Measurements from ENCODE around the gene TMEM176B.
A peak's percentile ranks its signal among the peaks of the same experiment; 100 is the strongest.

DNA sequence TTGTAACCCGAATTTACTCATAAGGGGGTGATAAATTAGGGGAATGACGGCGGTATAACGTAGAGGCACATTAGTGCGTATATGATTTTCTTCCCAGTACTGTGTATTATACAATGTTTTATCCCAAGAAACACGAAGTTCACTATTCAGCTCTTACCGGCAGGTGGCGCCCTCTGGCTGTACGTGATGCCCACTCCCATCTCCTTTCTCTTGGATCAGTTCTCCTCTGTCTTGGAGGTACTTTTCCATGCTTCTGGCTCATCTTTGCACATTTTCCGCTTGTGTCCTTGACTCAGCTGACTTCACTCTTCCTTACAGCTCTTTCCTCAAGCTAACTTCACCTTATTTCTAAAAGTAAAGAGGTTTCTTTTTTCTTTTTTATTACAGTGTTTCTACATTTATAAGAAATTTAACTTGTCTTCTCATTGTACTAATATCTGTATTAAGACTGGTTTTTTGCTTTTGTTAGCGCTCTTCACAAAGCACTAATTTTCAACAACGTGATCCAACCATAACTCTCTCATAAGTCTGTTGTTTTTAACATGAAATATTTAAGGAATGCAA, 21.3 kb downstream of the TMEM176B start:
- TF ChIP-seq FOXP1 (IDR thresholded peaks at IDR 0.05) (no peak), FOXP1 (CRISPR knock-in tag; IDR thresholded peaks at IDR 0.05) (no peak), ZNF552 (CRISPR knock-in tag; IDR thresholded peaks at IDR 0.05; ENCODE audit: borderline replicate concordance) (no peak), TP53 (CRISPR knock-in tag; conservative IDR thresholded peaks at IDR 0.05) (no peak), SMAD1 (CRISPR knock-in tag; IDR thresholded peaks at IDR 0.05; ENCODE audit: borderline replicate concordance, low read depth) (no peak), SRF (IDR thresholded peaks at IDR 0.05; ENCODE audit: low read depth, low read length) (no peak), CHD4 (IDR thresholded peaks at IDR 0.05; ENCODE audit: borderline replicate concordance, low read length) (no peak), FOXA1 (IDR thresholded peaks at IDR 0.05) (no peak), FOXA1 (CRISPR knock-in tag; IDR thresholded peaks at IDR 0.05) (no peak), ZFP91 (CRISPR knock-in tag; IDR thresholded peaks at IDR 0.05; ENCODE audit: borderline replicate concordance) (no peak), ZBTB21 (CRISPR knock-in tag; IDR thresholded peaks at IDR 0.05) (no peak), EP300 (IDR thresholded peaks at IDR 0.05; ENCODE audit: low read depth in 2 of 2, low read length in 2 of 2) (no peak), EP300 (CRISPR knock-in tag; IDR thresholded peaks at IDR 0.05; ENCODE audit: borderline replicate concordance) (no peak), KLF12 (CRISPR knock-in tag; IDR thresholded peaks at IDR 0.05; ENCODE audit: borderline replicate concordance) (no peak)
- TF ChIP-seq, protein P1, sequence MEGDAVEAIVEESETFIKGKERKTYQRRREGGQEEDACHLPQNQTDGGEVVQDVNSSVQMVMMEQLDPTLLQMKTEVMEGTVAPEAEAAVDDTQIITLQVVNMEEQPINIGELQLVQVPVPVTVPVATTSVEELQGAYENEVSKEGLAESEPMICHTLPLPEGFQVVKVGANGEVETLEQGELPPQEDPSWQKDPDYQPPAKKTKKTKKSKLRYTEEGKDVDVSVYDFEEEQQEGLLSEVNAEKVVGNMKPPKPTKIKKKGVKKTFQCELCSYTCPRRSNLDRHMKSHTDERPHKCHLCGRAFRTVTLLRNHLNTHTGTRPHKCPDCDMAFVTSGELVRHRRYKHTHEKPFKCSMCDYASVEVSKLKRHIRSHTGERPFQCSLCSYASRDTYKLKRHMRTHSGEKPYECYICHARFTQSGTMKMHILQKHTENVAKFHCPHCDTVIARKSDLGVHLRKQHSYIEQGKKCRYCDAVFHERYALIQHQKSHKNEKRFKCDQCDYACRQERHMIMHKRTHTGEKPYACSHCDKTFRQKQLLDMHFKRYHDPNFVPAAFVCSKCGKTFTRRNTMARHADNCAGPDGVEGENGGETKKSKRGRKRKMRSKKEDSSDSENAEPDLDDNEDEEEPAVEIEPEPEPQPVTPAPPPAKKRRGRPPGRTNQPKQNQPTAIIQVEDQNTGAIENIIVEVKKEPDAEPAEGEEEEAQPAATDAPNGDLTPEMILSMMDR (CRISPR knock-in tag; IDR thresholded peaks at IDR 0.05): peak; percentile 90
- TF ChIP-seq, protein P2, sequence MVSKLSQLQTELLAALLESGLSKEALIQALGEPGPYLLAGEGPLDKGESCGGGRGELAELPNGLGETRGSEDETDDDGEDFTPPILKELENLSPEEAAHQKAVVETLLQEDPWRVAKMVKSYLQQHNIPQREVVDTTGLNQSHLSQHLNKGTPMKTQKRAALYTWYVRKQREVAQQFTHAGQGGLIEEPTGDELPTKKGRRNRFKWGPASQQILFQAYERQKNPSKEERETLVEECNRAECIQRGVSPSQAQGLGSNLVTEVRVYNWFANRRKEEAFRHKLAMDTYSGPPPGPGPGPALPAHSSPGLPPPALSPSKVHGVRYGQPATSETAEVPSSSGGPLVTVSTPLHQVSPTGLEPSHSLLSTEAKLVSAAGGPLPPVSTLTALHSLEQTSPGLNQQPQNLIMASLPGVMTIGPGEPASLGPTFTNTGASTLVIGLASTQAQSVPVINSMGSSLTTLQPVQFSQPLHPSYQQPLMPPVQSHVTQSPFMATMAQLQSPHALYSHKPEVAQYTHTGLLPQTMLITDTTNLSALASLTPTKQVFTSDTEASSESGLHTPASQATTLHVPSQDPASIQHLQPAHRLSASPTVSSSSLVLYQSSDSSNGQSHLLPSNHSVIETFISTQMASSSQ (IDR thresholded peaks at IDR 0.05; ENCODE audit: low read depth): no peak
- TF ChIP-seq, protein P2 (CRISPR knock-in tag; IDR thresholded peaks at IDR 0.05; ENCODE audit: borderline replicate concordance): no peak
- TF ChIP-seq, protein P3, sequence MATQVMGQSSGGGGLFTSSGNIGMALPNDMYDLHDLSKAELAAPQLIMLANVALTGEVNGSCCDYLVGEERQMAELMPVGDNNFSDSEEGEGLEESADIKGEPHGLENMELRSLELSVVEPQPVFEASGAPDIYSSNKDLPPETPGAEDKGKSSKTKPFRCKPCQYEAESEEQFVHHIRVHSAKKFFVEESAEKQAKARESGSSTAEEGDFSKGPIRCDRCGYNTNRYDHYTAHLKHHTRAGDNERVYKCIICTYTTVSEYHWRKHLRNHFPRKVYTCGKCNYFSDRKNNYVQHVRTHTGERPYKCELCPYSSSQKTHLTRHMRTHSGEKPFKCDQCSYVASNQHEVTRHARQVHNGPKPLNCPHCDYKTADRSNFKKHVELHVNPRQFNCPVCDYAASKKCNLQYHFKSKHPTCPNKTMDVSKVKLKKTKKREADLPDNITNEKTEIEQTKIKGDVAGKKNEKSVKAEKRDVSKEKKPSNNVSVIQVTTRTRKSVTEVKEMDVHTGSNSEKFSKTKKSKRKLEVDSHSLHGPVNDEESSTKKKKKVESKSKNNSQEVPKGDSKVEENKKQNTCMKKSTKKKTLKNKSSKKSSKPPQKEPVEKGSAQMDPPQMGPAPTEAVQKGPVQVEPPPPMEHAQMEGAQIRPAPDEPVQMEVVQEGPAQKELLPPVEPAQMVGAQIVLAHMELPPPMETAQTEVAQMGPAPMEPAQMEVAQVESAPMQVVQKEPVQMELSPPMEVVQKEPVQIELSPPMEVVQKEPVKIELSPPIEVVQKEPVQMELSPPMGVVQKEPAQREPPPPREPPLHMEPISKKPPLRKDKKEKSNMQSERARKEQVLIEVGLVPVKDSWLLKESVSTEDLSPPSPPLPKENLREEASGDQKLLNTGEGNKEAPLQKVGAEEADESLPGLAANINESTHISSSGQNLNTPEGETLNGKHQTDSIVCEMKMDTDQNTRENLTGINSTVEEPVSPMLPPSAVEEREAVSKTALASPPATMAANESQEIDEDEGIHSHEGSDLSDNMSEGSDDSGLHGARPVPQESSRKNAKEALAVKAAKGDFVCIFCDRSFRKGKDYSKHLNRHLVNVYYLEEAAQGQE (IDR thresholded peaks at IDR 0.05; ENCODE audit: borderline replicate concordance in 1 of 2, low read depth in 1 of 2, low read length in 2 of 2): no peak
